GM21447 (cell line): ENCODE measurements around the gene CYP8B1.

Source experiments
- ATAC-seq: cut with Tn5 transposase; IDR thresholded peaks from one replicate; pipeline ENCODE4 v1.9.1; 2021; ENCODE audit not compliant: unreplicated experiment

The CYP8B1 gene

GRCh38 chr3:42829083-42829627 lies 46.5 kb downstream of the CYP8B1 start:
- no peak for ATAC-seq

- no peak for ATAC-seq
Observed at GRCh38 chr3:42827654-42828053, 48.0 kb downstream of the CYP8B1 start.

- ATAC-seq = no peak
Observed at GRCh38 chr3:42827023-42827422, 48.7 kb downstream of the CYP8B1 start.

GRCh38 chr3:42826141-42826540 lies 49.5 kb downstream of the CYP8B1 start:
- ATAC-seq = no peak

- no peak for ATAC-seq
Observed at GRCh38 chr3:42823351-42823750, 52.3 kb downstream of the CYP8B1 start.

GRCh38 chr3:42822828-42823227 lies 52.9 kb downstream of the CYP8B1 start:
- ATAC-seq = no peak
